HepG2 (cell line): ENCODE data around the gene MAP3K4. TPM values are rescaled to one million over a fixed set of nuclear protein-coding genes. Genes with fewer than 3 reads are reported as not detected.

Experiments
- ATAC-seq: fragments of 200-7000 bp; cut with Tn5 transposase; 3 replicates; pipeline ENCODE4 v1.9.1; 2020; ENCODE audit warnings: mild to moderate bottlenecking, moderate library complexity
- BruUV-seq: library from RNA; stranded (reverse); fragments of 400-500 nt; replicated peaks from 2 replicates; lab custom pipeline; 2021; lab: Mats Ljungman, UMichigan
- CTCF ChIA-PET: fragments of 300-600 bp; formaldehyde crosslinking; extraction: SDS; loops from one replicate; lab custom pipeline; 2021; ENCODE audit warnings: low total read pairs, inconsistent platforms, low intra/inter-chr PET ratio; lab: Yijun Ruan, JAX
- POLR2A ChIA-PET: fragments of 350-600 bp; sonication (Branson Sonifier 250); formaldehyde crosslinking; loops from one replicate; lab custom pipeline; 2020; ENCODE audit warnings: antibody characterized with exemption, inconsistent platforms; lab: Yijun Ruan, JAX
- DNase-seq: peaks from one replicate; pipeline ENCODE4 v3.0.0-alpha.2; 2015; ENCODE audit warnings: low spot score
- FAIRE-seq: peaks from 3 replicates; lab custom pipeline; 2011; peaks lifted over from hg19 to GRCh38; lab: Jason Lieb, UNC
- H2AFZ ChIP-seq: one replicate; pipeline ENCODE4 v1.6.1; 2011; ENCODE audit warnings: low read length, inconsistent platforms
- H3K27ac ChIP-seq: fragments of 300-600 bp; 3 replicates; pipeline ENCODE4 v1.8.0; 2011; ENCODE audit warnings: mixed run types, mild to moderate bottlenecking, mixed read lengths, low read length, inconsistent platforms; ENCODE audit not compliant: insufficient read depth; ENCODE audit errors: extremely low read length
- H3K27me3 ChIP-seq, 2 experiments: fragments of 200-600 bp in 1 of 2; 2 replicates in 1 of 2; 3 replicates in 1 of 2; pipeline versions ENCODE4 v1.6.0 to v1.8.0; 2011; ENCODE audit warnings: low read length in 2 of 2, mild to moderate bottlenecking in 2 of 2, moderate library complexity in 2 of 2, inconsistent platforms in 1 of 2; ENCODE audit not compliant: insufficient read depth in 2 of 2, control insufficient read depth in 1 of 2
- H3K36me3 ChIP-seq, 2 experiments: fragments of 200-600 bp in 1 of 2; replicated peaks in 1 of 2; 2 replicates in 1 of 2; 3 replicates in 1 of 2; pipeline versions ENCODE4 v1.5.1 to v1.8.0; 2011; ENCODE audit warnings: low read length in 2 of 2, inconsistent platforms in 1 of 2; ENCODE audit not compliant: insufficient read depth in 2 of 2, control insufficient read depth in 1 of 2
- H3K4me1 ChIP-seq: 2 replicates; pipeline ENCODE4 v1.5.1; 2012; ENCODE audit warnings: low read length, inconsistent platforms; ENCODE audit not compliant: insufficient read depth
- H3K4me2 ChIP-seq: 2 replicates; pipeline ENCODE4 v1.6.0; 2011; ENCODE audit warnings: low read depth, low read length, inconsistent platforms
- H3K4me3 ChIP-seq, 3 experiments: fragments of 200-600 bp in 1 of 3; sonication (generic), shearing (Covaris generic) in 1 of 3; replicated peaks in 1 of 3; 2 replicates each; pipeline ENCODE4 v1.5.1; 2011 to 2016; ENCODE audit warnings: low read length in 3 of 3, inconsistent platforms in 2 of 3, low read depth in 2 of 3, mild to moderate bottlenecking in 2 of 3, control low read depth in 1 of 3, mixed read lengths in 1 of 3; ENCODE audit not compliant: insufficient read depth in 1 of 3
- H3K79me2 ChIP-seq: one replicate; pipeline ENCODE4 v1.6.1; 2011; ENCODE audit warnings: low read length, inconsistent platforms; ENCODE audit not compliant: insufficient read depth
- H3K9ac ChIP-seq: 2 replicates; pipeline ENCODE4 v1.6.0; 2011; ENCODE audit warnings: mild to moderate bottlenecking, low read depth, low read length, inconsistent platforms; ENCODE audit not compliant: insufficient read depth
- H3K9me3 ChIP-seq: 2 replicates; pipeline ENCODE4 v1.5.1; 2012; ENCODE audit warnings: mild to moderate bottlenecking, low read length
- H4K20me1 ChIP-seq: 2 replicates; pipeline ENCODE4 v1.6.0; 2011; ENCODE audit warnings: inconsistent platforms, mild to moderate bottlenecking, low read length, moderate library complexity; ENCODE audit not compliant: insufficient read depth
- DPF2 ChIP-seq: sonication (generic); formaldehyde crosslinking; IDR thresholded peaks from 2 replicates; pipeline ENCODE4 v1.4.0; 2020; ENCODE audit warnings: mild to moderate bottlenecking, low read depth, missing genetic modification reagents, borderline replicate concordance
- JARID2 ChIP-seq: sonication (generic); formaldehyde crosslinking; IDR thresholded peaks from 2 replicates; pipeline ENCODE4 v1.8.1; 2023; ENCODE audit warnings: missing genetic modification reagents, inconsistent platforms; ENCODE audit not compliant: insufficient replicate concordance
- KMT2A ChIP-seq: sonication (generic); formaldehyde crosslinking; IDR thresholded peaks from 2 replicates; pipeline ENCODE4 v1.4.0; 2020; ENCODE audit warnings: missing genetic modification reagents
- TRIM24 ChIP-seq: sonication (generic); formaldehyde crosslinking; IDR thresholded peaks from 2 replicates; pipeline ENCODE4 v1.8.0; 2022; ENCODE audit warnings: mild to moderate bottlenecking, missing genetic modification reagents
- ZBTB21 ChIP-seq: sonication (generic); formaldehyde crosslinking; IDR thresholded peaks from 2 replicates; pipeline ENCODE4 v1.4.0; 2020; ENCODE audit warnings: missing genetic modification reagents
- ZBTB39 ChIP-seq: sonication (generic); formaldehyde crosslinking; IDR thresholded peaks from 2 replicates; pipeline ENCODE4 v1.5.0; 2020; ENCODE audit warnings: missing genetic modification reagents
- ZFP91 ChIP-seq: sonication (generic); formaldehyde crosslinking; IDR thresholded peaks from 2 replicates; pipeline ENCODE4 v1.9.0; 2022; ENCODE audit warnings: missing genetic modification reagents, mild to moderate bottlenecking, borderline replicate concordance
- ZFX ChIP-seq: sonication (generic); formaldehyde crosslinking; IDR thresholded peaks from 2 replicates; pipeline ENCODE4 v1.4.0; 2020; ENCODE audit warnings: mild to moderate bottlenecking, low read depth, missing genetic modification reagents, moderate library complexity
- ZMAT5 ChIP-seq: sonication (generic); formaldehyde crosslinking; IDR thresholded peaks from 2 replicates; pipeline ENCODE4 v1.5.0; 2020; ENCODE audit warnings: mild to moderate bottlenecking, low read depth, missing genetic modification reagents, borderline replicate concordance
- ZNF142 ChIP-seq: sonication (generic); formaldehyde crosslinking; IDR thresholded peaks from 2 replicates; pipeline ENCODE4 v1.4.0; 2020; ENCODE audit warnings: missing genetic modification reagents
- ZNF501 ChIP-seq: sonication (generic); formaldehyde crosslinking; IDR thresholded peaks from 2 replicates; pipeline ENCODE4 v1.5.1; 2020; ENCODE audit warnings: mild to moderate bottlenecking, moderate library complexity, missing genetic modification reagents
- ZNF546 ChIP-seq: sonication (generic); formaldehyde crosslinking; conservative IDR thresholded peaks from 2 replicates; pipeline ENCODE4 v1.8.1; 2023; ENCODE audit warnings: mild to moderate bottlenecking, missing genetic modification reagents
- ZSCAN22 ChIP-seq: sonication (generic); formaldehyde crosslinking; IDR thresholded peaks from 2 replicates; pipeline ENCODE4 v1.4.0; 2020; ENCODE audit warnings: mild to moderate bottlenecking, missing genetic modification reagents
- WGBS: methylation state at CpG from one replicate; pipeline ENCODE4 v1.1.6; 2017; ENCODE audit warnings: low lambda C conversion rate; 5-methylcytosine and 5-hydroxymethylcytosine counted together
- in situ Hi-C: cut with HindIII; loops from 2 replicates; pipeline ENCODE4 v1.10.0; 2017; ENCODE audit warnings: low pct_unique_long_range_greater_than_20kb; ENCODE audit not compliant: extremely low pct_ligation_motif_present
- intact Hi-C: fragments of 100-400 bp; cut with micrococcal nuclease; formaldehyde crosslinking; loops from one replicate; pipeline ENCODE4 v1.10.0; 2022; ENCODE audit not compliant: unreplicated experiment
- polyA plus RNA-seq, 8 experiments: library from polyadenylated mRNA; depleted of rRNA in 3 of 8; stranded (reverse) in 7 of 8; unstranded in 1 of 8; fragments of >200 nt; fragmentation: Illumina TruSeq in 4 of 8; extraction: Trizol in 4 of 8; gene quantifications; 2 replicates each; pipeline versions ENCODE4 v1.2.1 to v1.2.3, GENCODE V29; 2011 to 2016; ENCODE audit warnings: low read depth in 4 of 8, missing spikeins in 1 of 8, mixed read lengths in 1 of 8; ENCODE audit not compliant: insufficient read depth in 1 of 8
- total RNA-seq, 5 experiments: library from RNA; depleted of rRNA; stranded (reverse); fragments of >200 nt; fragmentation: Illumina TruSeq; extraction: Trizol; gene quantifications; 2 replicates each; pipeline ENCODE4 v1.2.3, GENCODE V29; 2016; ENCODE audit warnings: low read depth in 1 of 5

The MAP3K4 gene
- total and polyA plus RNA-seq, 2 of the 13 experiments (the other 11 are each of a cell fraction or from before 2014, with no cell fraction given): 12.9 to 33.6 TPM

GRCh38 chr6:161150566-161150965 lies 159.0 kb downstream of the MAP3K4 start (continued):
- TF ChIP-seq ZFP91 (CRISPR knock-in tag) (no peak), JARID2 (no peak), ZFX (CRISPR knock-in tag) (no peak), KMT2A (CRISPR knock-in tag) (no peak), ZSCAN22 (no peak), ZMAT5 (CRISPR knock-in tag) (no peak)

- intact Hi-C loops: no loop called here
- no peaks in the 10 kb centered on the region for H3K9me3 ChIP-seq
- no peak overlapping the region for H3K9ac ChIP-seq
- no TSS peak for BruUV-seq
- ChIA-PET POLR2A (no interaction called here), CTCF (no interaction called here)
- 67% methylated on average over 18 of the region's 18 CpGs for WGBS
- no peak overlapping the region for H2AFZ ChIP-seq
- H3K79me2 ChIP-seq: no peaks in the 10 kb centered on the region
- in situ Hi-C loops: no loop called here
- no peak overlapping the region for H3K4me2 ChIP-seq
- ATAC-seq: no peak
- FAIRE-seq: no peak
- no peaks in the 10 kb centered on the region for H3K4me1 ChIP-seq
- peaks cover 2 to 35% of the 10 kb centered on the region in 2 experiments; a peak in 4 of 5 replicates for H3K27me3 ChIP-seq
- no peak overlapping the region for H3K4me3 ChIP-seq
- no peaks in the 10 kb centered on the region for H4K20me1 ChIP-seq
- H3K36me3 ChIP-seq: no peaks in the 10 kb centered on the region
- H3K27ac ChIP-seq: no peak overlapping the region
- DNase-seq: no peak
- no peak for TF ChIP-seq ZNF501 (CRISPR knock-in tag)
- no peak for TF ChIP-seq ZNF142 (CRISPR knock-in tag)
- no peak for TF ChIP-seq ZNF546 (CRISPR knock-in tag)
- no peak for TF ChIP-seq ZBTB39 (CRISPR knock-in tag)
- no peak for TF ChIP-seq DPF2 (CRISPR knock-in tag)
- no peak for TF ChIP-seq TRIM24
- no peak for TF ChIP-seq ZBTB21 (CRISPR knock-in tag)
Measured at GRCh38 chr6:161151059-161151645, 159.6 kb downstream of the MAP3K4 start.
